Hepatocyte (in vitro differentiated cells): ENCODE data around the gene P3H4.

Source experiments
- EZH2phosphoT487 ChIP-seq: fragments of 200-600 bp; sonication (generic); IDR thresholded peaks from one replicate; pipeline ENCODE4 v1.6.1; 2018; ENCODE audit warnings: antibody characterized with exemption, mild to moderate bottlenecking, low read depth, moderate library complexity; ENCODE audit not compliant: unreplicated experiment, severe bottlenecking
- TF ChIP-seq, protein P1 (sequence below): fragments of 200-600 bp; sonication (generic); IDR thresholded peaks from 2 replicates; pipeline ENCODE4 v1.5.1; 2016; ENCODE audit warnings: antibody characterized with exemption, mild to moderate bottlenecking; ENCODE audit not compliant: poor library complexity

DNA sequence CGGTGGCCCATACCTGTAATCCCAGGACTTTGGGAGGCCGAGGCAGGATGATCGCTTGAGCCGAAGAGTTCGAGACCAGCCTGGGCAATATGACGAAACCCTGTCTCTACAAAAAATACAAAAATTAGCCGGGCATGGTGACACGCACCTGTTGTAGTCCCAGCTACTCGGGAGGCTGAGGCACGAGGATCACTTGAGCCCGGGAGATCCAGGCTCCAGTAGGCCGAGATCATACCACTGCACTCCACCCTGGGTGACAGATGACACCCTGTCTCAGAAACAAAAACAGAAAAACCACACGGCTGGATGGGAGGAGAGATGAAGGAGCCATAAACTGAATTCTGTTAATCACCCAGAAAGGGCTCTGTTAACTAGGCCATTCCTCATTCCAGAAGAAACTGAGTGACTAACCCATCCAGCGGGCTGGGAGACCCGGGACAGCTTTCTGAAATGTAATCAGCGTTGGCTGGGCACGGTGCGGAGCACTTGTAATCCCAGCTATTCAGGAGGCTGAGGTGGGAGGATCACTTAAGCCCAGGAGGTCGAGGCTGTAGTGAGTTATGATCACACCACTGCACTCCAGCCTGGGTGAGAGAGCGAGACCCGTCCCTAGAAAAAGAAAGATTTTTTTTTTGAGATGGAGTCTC, 24.9 kb upstream of the P3H4 start:
- TF ChIP-seq, protein P1, sequence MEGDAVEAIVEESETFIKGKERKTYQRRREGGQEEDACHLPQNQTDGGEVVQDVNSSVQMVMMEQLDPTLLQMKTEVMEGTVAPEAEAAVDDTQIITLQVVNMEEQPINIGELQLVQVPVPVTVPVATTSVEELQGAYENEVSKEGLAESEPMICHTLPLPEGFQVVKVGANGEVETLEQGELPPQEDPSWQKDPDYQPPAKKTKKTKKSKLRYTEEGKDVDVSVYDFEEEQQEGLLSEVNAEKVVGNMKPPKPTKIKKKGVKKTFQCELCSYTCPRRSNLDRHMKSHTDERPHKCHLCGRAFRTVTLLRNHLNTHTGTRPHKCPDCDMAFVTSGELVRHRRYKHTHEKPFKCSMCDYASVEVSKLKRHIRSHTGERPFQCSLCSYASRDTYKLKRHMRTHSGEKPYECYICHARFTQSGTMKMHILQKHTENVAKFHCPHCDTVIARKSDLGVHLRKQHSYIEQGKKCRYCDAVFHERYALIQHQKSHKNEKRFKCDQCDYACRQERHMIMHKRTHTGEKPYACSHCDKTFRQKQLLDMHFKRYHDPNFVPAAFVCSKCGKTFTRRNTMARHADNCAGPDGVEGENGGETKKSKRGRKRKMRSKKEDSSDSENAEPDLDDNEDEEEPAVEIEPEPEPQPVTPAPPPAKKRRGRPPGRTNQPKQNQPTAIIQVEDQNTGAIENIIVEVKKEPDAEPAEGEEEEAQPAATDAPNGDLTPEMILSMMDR, result no peak
- TF ChIP-seq EZH2phosphoT487, result no peak
